NCI-H446 (cell line): ENCODE data around the gene NANOS1.

Experiments
- DNase-seq, 2 experiments: peaks; one replicate each; lab custom pipeline; 2025; lab: John Stamatoyannopoulos, UW

NANOS1 gene

GRCh38 chr10:119060107-119060506 is 30.6 kb downstream of the NANOS1 start:
- DNase-seq, result no peak

GRCh38 chr10:119061352-119061751 is 31.8 kb downstream of the NANOS1 start:
- DNase-seq, result no peak

GRCh38 chr10:119061926-119062325 is 32.4 kb downstream of the NANOS1 start:
- DNase-seq, result no peak

- no peak for DNase-seq
Measured at GRCh38 chr10:119070395-119071165, 41.1 kb downstream of the NANOS1 start.

- DNase-seq, result no peak
Measured at GRCh38 chr10:119073584-119073983, 44.1 kb downstream of the NANOS1 start.

GRCh38 chr10:119078422-119079179 is 49.1 kb downstream of the NANOS1 start:
- DNase-seq, result no peak

- DNase-seq, result peak in 1 of 2 experiments; percentile 49
Measured at GRCh38 chr10:119079599-119080520, 50.3 kb downstream of the NANOS1 start.

GRCh38 chr10:119080521-119081259 is 51.2 kb downstream of the NANOS1 start, which contains the start of gene EIF3A:
Gene EIF3A, minus strand, starts transcription at chr10:119080817. Its CDS starts 141 bp downstream, at chr10:119080676.
- DNase-seq, result peak; percentile 61 to 89
